Subcutaneous adipose tissue (tissue), 4 donors: ENCODE measurements around the gene TESMIN. TPM values are rescaled to one million over a fixed set of nuclear protein-coding genes. Genes with fewer than 3 reads are reported as not detected.

Source experiments
- total RNA-seq, 4 donors: library from RNA; depleted of rRNA; stranded (reverse); fragments of >200 nt; gene quantifications; one replicate each; pipeline ENCODE4 v1.1.0, GENCODE V29; 2016
- TF ChIP-seq, protein P1 (sequence below): fragments of 450-650 bp; IDR thresholded peaks from one replicate; pipeline ENCODE4 v1.5.1; 2016; ENCODE audit warnings: low read depth, mild to moderate bottlenecking, control low read depth, antibody characterized with exemption, moderate library complexity

Gene TESMIN
- total RNA-seq, 4 donors from 2014 or later = 0.44 to 2.5 (median 0.98) TPM; not detected in 1

- TF ChIP-seq, protein P1, sequence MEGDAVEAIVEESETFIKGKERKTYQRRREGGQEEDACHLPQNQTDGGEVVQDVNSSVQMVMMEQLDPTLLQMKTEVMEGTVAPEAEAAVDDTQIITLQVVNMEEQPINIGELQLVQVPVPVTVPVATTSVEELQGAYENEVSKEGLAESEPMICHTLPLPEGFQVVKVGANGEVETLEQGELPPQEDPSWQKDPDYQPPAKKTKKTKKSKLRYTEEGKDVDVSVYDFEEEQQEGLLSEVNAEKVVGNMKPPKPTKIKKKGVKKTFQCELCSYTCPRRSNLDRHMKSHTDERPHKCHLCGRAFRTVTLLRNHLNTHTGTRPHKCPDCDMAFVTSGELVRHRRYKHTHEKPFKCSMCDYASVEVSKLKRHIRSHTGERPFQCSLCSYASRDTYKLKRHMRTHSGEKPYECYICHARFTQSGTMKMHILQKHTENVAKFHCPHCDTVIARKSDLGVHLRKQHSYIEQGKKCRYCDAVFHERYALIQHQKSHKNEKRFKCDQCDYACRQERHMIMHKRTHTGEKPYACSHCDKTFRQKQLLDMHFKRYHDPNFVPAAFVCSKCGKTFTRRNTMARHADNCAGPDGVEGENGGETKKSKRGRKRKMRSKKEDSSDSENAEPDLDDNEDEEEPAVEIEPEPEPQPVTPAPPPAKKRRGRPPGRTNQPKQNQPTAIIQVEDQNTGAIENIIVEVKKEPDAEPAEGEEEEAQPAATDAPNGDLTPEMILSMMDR = no peak
Observed at GRCh38 chr11:68693484-68693882, 57.8 kb downstream of the TESMIN start.

DNA sequence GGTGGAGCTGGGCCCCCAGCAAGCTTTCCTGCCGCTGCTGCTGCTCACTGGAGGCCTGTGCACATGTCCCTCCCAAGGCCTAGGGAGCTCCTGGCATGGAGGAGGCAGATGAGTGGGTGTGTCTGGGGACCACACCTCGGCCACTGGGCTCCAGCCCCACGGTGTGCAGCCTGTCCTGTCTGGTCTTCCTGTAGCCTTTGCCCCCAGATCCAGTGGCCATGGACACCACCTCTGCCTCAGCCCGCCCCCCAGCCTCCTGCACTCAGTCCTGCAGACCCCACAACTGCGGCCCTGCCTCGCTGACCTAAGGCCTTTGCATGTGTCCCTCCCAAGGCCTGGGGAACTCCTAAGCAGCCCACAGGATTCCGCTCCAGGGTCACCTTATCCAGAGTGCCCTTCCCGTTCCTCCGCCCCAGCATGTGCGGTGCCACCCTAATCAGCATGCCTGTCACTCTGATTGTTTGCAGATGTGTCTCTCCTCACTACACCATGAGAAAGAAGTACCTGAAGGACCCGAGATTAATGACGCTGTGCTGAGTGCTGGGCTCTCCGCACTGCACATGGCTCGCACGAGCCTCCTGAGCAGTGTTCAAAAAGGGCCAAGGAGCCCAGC lies 58.3 kb downstream of the TESMIN start:
- TF ChIP-seq, protein P1 = no peak

GRCh38 chr11:68692115-68692514 lies 59.2 kb downstream of the TESMIN start:
- TF ChIP-seq, protein P1 = no peak

GRCh38 chr11:68691402-68691784 lies 59.9 kb downstream of the TESMIN start:
- TF ChIP-seq, protein P1 = no peak

GRCh38 chr11:68690671-68691401 lies 60.5 kb downstream of the TESMIN start:
- TF ChIP-seq, protein P1 = no peak

GRCh38 chr11:68689737-68690625 lies 61.3 kb downstream of the TESMIN start:
- TF ChIP-seq, protein P1 = no peak

- TF ChIP-seq, protein P1 = no peak
Observed at GRCh38 chr11:68688881-68689280, 62.4 kb downstream of the TESMIN start.
